C4-2B (cell line): ENCODE data around the gene MCF2L2.

Experiments used
- H3K27ac ChIP-seq: fragments of 450-650 bp; 2 replicates; pipeline ENCODE4 v1.5.1; 2017
- CTCF ChIP-seq: fragments of 450-650 bp; conservative IDR thresholded peaks from 2 replicates; pipeline ENCODE4 v1.5.1; 2017; ENCODE audit warnings: mild to moderate bottlenecking
- ZFX ChIP-seq: fragments of 450-650 bp; IDR thresholded peaks from 2 replicates; pipeline ENCODE4 v1.6.1; 2017

MCF2L2 gene

GRCh38 chr3:183274609-183275008, 153.8 kb downstream of the MCF2L2 start:
- H3K27ac ChIP-seq = no peak overlapping the region
- TF ChIP-seq ZFX (no peak), CTCF (no peak)

GRCh38 chr3:183272791-183273190, 155.6 kb downstream of the MCF2L2 start:
- no peak for TF ChIP-seq CTCF
- no peak for TF ChIP-seq ZFX
- H3K27ac ChIP-seq = no peak overlapping the region

DNA sequence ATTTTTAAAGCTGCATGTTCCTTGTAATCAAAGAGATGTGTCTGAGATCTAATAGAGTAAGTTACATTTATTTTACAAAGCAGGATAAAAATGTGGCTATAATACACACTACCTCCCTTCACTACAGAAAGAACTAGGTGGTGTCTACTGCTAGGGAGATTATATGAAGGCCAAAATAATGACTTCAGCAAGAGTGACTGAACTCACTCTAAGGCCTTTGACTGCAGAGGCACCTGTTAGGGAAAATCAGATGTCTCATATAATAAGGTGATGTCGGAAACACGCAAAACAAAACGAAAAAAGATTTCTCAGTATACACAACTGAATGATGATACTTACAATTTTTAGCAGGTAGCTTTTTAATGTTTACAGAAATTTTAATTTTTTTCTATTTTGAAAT, 156.3 kb downstream of the MCF2L2 start:
- TF ChIP-seq CTCF (no peak), ZFX (no peak)

DNA sequence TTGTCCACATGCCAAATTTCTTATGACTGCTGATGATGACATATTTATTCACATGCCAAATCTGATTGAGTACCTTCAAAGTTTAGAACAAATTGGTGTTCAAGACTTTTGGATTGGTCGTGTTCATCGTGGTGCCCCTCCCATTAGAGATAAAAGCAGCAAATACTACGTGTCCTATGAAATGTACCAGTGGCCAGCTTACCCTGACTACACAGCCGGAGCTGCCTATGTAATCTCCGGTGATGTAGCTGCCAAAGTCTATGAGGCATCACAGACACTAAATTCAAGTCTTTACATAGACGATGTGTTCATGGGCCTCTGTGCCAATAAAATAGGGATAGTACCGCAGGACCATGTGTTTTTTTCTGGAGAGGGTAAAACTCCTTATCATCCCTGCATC, 158.1 kb downstream of the MCF2L2 start:
- no peak overlapping the region for H3K27ac ChIP-seq
- TF ChIP-seq CTCF = no peak
- no peak for TF ChIP-seq ZFX

More for the DNA sequence above, 156.3 kb downstream of the MCF2L2 start:
- H3K27ac ChIP-seq = no peak overlapping the region

DNA sequence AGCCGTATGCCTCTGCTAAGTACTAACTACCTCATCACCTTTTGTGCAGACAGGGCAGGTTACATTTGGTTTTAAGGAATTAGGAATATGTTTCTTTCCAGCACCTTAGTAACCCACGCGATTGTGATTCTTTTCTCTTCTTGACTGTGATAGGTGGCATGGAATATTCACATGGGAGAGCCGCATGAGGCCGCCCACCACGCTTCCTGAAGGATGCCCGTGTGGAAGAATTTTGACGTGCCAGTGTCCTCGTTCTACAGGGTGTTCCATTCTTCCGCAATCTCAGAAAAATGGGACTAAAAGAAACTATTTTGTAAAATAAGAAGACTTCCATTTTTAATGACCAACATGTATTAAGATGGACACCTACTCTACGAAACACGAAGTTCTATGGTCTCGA, 159.1 kb downstream of the MCF2L2 start:
- H3K27ac ChIP-seq = no peak overlapping the region
- no peak for TF ChIP-seq ZFX

- H3K27ac ChIP-seq = no peak overlapping the region
- TF ChIP-seq CTCF = no peak
- TF ChIP-seq ZFX = no peak
Measured at GRCh38 chr3:183268366-183268765, 160.1 kb downstream of the MCF2L2 start.

DNA sequence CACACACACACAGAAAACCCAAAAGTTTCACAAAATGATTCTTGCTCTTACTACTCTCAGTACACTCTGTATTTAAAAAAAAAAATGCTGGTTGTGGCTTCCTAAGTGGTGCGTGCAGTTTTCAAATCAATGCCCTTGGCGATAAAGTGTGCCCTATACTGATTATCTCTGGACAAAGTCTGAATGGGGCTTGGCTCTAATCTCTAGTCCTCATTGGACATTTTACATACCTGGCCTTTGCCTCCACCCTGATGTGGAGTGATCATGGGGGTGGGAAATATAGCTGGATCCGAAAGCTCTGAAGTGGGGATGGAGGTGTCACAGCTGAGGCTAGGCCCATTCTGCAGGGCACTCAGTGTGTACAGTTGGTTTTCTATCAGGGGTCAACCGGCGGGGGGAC, 161.3 kb downstream of the MCF2L2 start:
- TF ChIP-seq ZFX (no peak), CTCF (no peak)
- H3K27ac ChIP-seq = no peak overlapping the region

DNA sequence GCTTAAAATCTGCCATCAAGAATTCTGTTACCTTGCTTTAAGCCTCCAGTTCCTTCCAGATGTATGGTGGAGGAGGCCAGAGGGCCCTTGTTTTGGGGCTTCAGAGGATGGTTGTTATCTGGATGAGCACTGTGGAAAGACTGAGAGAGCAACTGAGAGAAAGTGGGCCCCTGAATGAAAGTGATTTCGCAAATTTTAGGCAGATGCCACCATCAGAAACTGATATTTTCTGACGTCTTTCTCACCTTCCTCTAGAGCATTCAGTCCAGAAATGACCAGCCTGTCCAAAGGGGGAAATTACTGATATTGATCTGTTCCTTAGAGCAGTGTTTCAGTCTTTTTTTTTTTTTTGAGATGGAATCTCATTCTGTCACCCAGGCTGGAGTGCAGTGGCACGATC, 162.0 kb downstream of the MCF2L2 start:
- TF ChIP-seq ZFX (no peak), CTCF (no peak)
- no peak overlapping the region for H3K27ac ChIP-seq
